OCI-LY3 (cell line): Measurements from ENCODE around the gene FGF7.
"Not testable (repeated sequence)": the region's sequence is repeated elsewhere in the genome, so short reads cannot be mapped to it uniquely, and the experiment has no call there.

Source experiments
- H2AFZ ChIP-seq: fragments of 200-600, 300-600 bp; shearing (Covaris generic); 2 replicates; pipeline ENCODE4 v1.6.0; 2014; ENCODE audit warnings: antibody characterized with exemption, low read depth, low read length
- H3K27ac ChIP-seq: fragments of 200-600, 300-600 bp; sonication (generic); 2 replicates; pipeline ENCODE4 v1.5.1; 2014; ENCODE audit warnings: mild to moderate bottlenecking, low read length, moderate library complexity, mixed read lengths
- H3K27me3 ChIP-seq: fragments of 200-600, 300-600 bp; sonication (generic); 2 replicates; pipeline ENCODE4 v1.6.1; 2014; ENCODE audit warnings: low read depth, low read length, mixed read lengths
- H3K36me3 ChIP-seq: fragments of 200-600, 300-600 bp; sonication (generic); replicated peaks from 2 replicates; pipeline ENCODE3; 2014; ENCODE audit warnings: low read depth, low read length, mixed read lengths
- H3K4me1 ChIP-seq: fragments of 300-600, 200-600 bp; sonication (generic); 2 replicates; pipeline ENCODE4 v1.6.1; 2014; ENCODE audit warnings: low read length, mixed read lengths
- H3K4me2 ChIP-seq: fragments of 200-600, 300-600 bp; sonication (generic); 2 replicates; pipeline ENCODE4 v1.6.1; 2014; ENCODE audit warnings: low read length, mixed read lengths
- H3K4me3 ChIP-seq: fragments of 300-600, 200-600 bp; sonication (generic); 2 replicates; pipeline ENCODE4 v1.5.1; 2014; ENCODE audit warnings: antibody characterized with exemption, mild to moderate bottlenecking, low read length, moderate library complexity
- H3K79me2 ChIP-seq: fragments of 300-600, 200-600 bp; shearing (Covaris generic); 2 replicates; pipeline ENCODE4 v1.6.1; 2014; ENCODE audit warnings: mild to moderate bottlenecking, low read length, mixed read lengths
- H3K9ac ChIP-seq: fragments of 300-600, 200-600 bp; shearing (Covaris generic); 2 replicates; pipeline ENCODE4 v1.6.0; 2014; ENCODE audit warnings: mild to moderate bottlenecking, low read length, moderate library complexity
- H3K9me3 ChIP-seq: fragments of 200-600, 300-600 bp; shearing (Covaris generic); 2 replicates; pipeline ENCODE4 v1.6.1; 2014; ENCODE audit warnings: low read length, mixed read lengths; ENCODE audit not compliant: insufficient read depth
- H4K20me1 ChIP-seq: fragments of 200-600, 300-600 bp; sonication (generic); 2 replicates; pipeline ENCODE4 v1.6.1; 2016; ENCODE audit warnings: low read length, mixed read lengths; ENCODE audit not compliant: insufficient read depth
- CTCF ChIP-seq: fragments of 200-600, 300-600 bp; sonication (generic); IDR thresholded peaks from 2 replicates; pipeline ENCODE4 v1.5.1; 2014; ENCODE audit warnings: antibody characterized with exemption, low read length, low read depth
- EZH2phosphoT487 ChIP-seq: fragments of 200-600 bp; shearing (Covaris generic); IDR thresholded peaks from 2 replicates; pipeline ENCODE4 v1.6.1; 2018; ENCODE audit warnings: antibody characterized with exemption, mixed run types, low read depth

The FGF7 gene

DNA sequence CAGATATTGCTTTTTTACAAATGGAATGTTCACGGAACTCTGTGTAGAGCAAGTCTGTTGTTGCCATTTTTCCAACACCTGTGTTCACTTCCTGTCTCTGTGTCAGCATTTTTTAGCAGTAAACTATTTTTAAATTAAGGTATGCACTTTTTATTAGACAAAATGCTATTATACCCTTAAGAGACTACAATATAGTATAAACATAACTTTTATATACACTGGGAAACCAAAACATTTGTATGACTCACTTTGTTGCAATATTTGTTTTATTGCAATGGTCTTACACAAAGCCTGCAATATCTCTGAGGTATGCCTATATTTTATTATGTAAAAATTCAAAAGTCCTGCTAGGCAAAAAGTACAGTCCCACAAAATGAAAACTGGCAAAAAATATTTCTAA lies 39.8 kb upstream of the FGF7 start:
- Histone ChIP-seq H3K4me1 (no peaks in the 10 kb centered on the region; the same call in 1 of the 2 replicates), H3K27ac (no peak overlapping the region), H2AFZ (no peak overlapping the region), H3K4me2 (no peak overlapping the region), H3K4me3 (no peak overlapping the region), H3K9ac (no peak overlapping the region), H3K27me3 (no peaks in the 10 kb centered on the region), H3K9me3 (no peaks in the 10 kb centered on the region), H3K36me3 (no peaks in the 10 kb centered on the region), H3K79me2 (no peaks in the 10 kb centered on the region), H4K20me1 (no peaks in the 10 kb centered on the region)
- TF ChIP-seq CTCF, result no peak
- TF ChIP-seq EZH2phosphoT487, result no peak

- Histone ChIP-seq H3K4me1 (no peaks in the 10 kb centered on the region; the same call in 1 of the 2 replicates), H3K27ac (no peak overlapping the region), H2AFZ (no peak overlapping the region), H3K9ac (no peak overlapping the region), H3K4me3 (no peak overlapping the region), H4K20me1 (no peaks in the 10 kb centered on the region), H3K4me2 (no peak overlapping the region), H3K27me3 (no peaks in the 10 kb centered on the region), H3K36me3 (no peaks in the 10 kb centered on the region), H3K79me2 (no peaks in the 10 kb centered on the region), H3K9me3 (no peaks in the 10 kb centered on the region)
- TF ChIP-seq CTCF, result no peak
- TF ChIP-seq EZH2phosphoT487, result no peak
These were observed 35.6 kb upstream of the FGF7 start for GRCh38 chr15:49387471-49387870.

DNA sequence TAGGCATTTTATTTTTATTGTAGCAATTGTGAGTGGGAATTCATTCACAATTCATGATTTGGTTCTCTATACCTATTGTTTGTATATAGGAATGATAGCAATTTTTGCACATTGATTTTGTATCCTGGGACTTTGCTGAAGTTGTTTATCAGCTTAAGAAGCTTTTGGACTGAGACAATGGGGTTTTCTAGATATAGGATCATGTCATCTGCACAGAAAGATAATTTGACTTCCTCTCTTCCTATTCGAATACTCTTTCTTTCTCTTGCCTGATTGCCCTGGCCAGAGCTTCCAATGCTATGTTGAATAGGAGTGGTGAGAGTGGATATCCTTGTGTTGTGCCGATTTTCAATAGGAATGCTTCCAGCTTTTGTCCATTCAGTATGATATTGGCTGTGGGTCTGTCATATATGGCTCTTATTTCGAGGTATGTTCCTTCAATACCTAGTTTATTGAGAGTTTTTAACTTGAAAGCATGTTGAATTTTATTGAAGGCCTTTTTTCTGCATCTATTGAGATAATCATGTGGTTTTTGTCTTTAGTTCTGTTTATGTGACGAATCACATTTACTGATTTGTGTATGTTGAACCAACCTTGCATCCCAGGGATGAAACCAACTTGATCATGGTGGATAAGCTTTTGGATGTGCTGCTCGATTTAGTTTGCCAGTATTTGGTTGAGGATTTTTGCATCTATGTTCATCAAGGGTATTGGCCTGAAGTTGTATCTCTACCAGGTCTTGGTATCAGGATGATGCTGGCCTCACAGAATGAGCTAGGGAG lies 20.3 kb upstream of the FGF7 start:
- not testable (repeated sequence) for H3K79me2 ChIP-seq, H3K36me3 ChIP-seq, H3K9ac ChIP-seq, H3K4me3 ChIP-seq, H3K4me1 ChIP-seq, H3K27me3 ChIP-seq, H3K27ac ChIP-seq, H3K4me2 ChIP-seq, H2AFZ ChIP-seq, H4K20me1 ChIP-seq, H3K9me3 ChIP-seq

GRCh38 chr15:49406352-49407118 lies 16.5 kb upstream of the FGF7 start:
- H3K27ac ChIP-seq, result no peak overlapping the region
- H3K9me3 ChIP-seq, result no peaks in the 10 kb centered on the region
- H3K27me3 ChIP-seq, result peaks cover 4% of the 10 kb centered on the region; the same call in 1 of the 2 replicates
- no peak overlapping the region for H3K9ac ChIP-seq
- TF ChIP-seq EZH2phosphoT487 (no peak), CTCF (no peak)
- H4K20me1 ChIP-seq, result no peaks in the 10 kb centered on the region
- H3K4me1 ChIP-seq, result peaks cover 4% of the 10 kb centered on the region; the same call in 1 of the 2 replicates
- no peaks in the 10 kb centered on the region for H3K79me2 ChIP-seq
- H3K36me3 ChIP-seq, result no peaks in the 10 kb centered on the region
- no peak overlapping the region for H2AFZ ChIP-seq
- H3K4me2 ChIP-seq, result no peak overlapping the region
- H3K4me3 ChIP-seq, result no peak overlapping the region
